NCI-H2227 treated with DMSO at 0.1 percent for 48 hours (cell line): ENCODE results near the gene CDK2AP2.
"Not testable (repeated sequence)": the region's sequence is repeated elsewhere in the genome, so short reads cannot be mapped to it uniquely, and the experiment has no call there.

ENCODE experiments used
- DNase-seq: peaks from one replicate; lab custom pipeline; 2025; lab: John Stamatoyannopoulos, UW

Gene CDK2AP2

DNA sequence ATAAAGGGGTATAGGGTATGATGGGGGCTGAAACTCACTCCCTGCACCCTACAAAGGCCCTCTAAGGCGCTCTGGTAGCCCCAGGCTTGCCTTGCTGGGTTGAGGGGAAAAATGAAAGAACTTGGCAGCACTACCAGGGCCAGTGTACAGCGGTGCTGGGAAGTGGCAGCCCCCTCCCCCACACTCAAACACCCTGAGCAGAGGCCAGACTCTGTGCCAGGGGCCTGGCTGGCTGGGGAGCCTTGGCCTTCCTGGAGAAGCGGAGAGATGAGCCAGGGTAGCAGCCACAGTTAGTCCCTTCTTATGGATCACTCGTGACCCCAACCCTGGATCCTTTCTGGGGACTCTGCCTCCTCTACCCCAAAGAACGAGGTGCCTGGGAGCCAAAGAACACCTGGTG, 41.6 kb downstream of the CDK2AP2 start:
- DNase-seq = no peak

DNA sequence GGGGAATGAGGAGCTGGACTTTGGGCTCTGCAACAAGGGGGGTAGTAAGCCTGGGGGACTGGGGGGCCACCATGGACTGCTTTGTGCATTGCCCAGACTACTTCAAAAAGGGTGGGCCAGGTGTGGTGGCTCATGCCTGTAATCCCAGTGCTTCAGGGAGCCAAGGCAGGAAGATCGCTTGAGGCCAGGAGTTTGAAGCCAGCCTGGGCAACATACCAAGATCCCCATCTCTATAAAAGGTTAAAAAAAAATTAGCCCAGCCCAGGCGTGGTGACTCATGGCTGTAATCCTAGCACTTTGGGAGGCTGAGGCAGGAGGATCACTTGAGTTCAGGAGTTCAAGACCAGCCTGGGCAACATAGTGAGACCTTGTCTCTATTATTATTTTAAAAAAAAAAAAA, 42.4 kb downstream of the CDK2AP2 start:
- DNase-seq = not testable (repeated sequence)

DNA sequence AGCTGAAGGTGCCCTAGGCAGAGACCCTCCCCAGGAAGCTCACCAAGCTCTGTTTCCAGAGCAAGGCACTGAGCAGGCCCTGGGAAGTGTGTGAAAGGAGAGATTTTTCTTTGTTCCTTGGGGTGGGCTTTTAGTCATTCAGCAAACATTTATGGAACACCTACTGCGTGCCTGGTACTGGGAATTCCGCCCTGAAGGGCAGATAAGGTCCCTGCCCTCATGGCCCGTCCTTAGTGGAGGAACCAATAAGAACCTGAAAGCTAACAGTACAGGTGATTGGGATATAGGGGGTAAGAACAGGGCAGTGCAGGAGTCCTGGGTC, 42.8 kb downstream of the CDK2AP2 start:
- DNase-seq = no peak

DNA sequence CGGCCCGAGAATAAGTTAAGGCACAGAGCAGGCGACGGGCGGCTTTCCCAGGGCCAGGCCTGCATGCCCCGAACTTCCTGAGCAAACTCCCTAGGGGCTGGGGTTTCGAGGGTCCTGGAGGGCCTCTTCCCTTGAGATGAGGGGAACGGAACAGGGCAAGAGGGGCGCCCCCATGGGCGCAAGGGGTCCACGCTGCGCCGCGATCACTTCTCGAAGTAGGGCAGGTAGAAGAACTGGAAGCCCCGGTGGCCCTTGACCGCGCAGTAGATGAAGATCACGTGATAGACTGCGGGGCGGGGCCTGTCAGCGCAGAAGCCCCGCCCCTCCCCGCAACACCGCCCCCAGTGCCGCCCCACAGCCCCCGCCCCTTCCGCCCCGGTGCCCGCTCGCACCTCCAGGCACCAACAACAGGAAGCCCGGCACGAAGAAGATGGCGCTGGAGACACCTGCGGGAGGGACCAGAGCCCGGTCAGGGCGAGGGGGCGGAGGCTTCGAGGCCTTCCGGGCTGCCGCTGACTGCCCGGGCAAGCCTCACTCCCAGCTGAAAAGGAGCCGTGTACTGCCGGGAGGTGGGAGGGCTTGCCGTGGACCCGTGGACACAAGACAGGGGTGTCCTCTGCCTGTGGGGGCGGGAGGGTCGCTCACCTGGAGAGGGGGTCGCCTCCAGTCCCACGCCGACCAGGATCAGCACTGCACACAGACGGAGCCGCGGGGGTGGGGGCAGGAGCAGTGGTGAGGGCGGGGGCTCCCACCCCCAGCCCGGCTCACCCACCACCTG, 43.4 kb downstream of the CDK2AP2 start:
- no peak for DNase-seq

DNA sequence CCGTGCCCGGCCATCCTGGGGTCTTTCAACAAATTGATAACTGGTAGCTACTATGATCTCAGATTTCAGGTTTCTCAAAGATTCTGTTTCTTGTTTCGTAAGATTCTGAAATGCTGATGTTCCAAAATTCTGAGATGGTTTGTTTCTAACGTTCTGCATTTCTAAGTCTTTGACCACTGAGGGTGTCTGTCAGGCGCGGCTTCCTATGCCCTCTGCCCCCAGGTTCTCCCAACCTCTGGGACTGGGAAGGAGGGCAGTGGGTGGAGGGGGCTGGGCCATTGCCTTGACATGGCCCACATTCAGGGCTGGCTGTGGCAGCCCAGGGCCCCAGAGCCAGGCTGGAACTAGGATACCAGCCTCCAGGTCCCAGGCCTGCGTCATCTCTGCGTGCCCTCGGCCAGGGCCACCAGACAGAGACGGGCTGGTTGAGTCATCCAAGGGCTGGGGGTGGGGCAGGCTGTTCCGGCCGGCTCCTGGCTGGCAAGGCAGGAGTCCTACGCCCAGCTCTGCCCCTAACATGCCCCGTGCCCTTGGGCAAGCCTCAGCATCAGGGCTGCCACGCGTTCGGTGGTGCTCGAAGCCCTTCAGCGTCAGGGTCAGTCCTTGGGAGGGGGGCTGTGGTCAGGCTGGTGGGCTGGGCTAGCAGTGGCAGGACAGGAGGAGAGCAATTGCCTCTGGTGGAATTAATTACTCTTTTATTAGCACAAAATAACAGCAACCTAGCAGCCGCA, 44.1 kb downstream of the CDK2AP2 start:
- DNase-seq = no peak

DNA sequence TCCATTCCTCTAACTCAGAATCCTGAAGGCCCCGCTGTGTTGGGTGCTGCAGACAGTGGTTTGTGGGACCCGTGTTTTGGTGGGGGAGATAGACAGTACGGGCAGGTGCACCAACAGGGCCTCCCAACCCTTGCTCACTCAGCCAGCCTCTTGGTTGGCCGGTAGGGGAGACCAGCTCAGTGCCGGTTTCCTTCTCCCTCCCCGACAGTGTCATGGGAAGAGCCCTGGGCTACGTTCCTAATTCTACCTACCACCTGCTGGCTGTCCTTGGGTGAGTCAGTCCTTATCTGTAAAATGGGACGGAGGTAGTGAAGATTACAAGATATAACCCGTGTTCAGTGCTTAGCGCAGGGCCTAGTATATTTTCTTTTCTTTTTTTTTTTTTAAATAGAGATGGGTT, 44.8 kb downstream of the CDK2AP2 start:
- no peak for DNase-seq

DNA sequence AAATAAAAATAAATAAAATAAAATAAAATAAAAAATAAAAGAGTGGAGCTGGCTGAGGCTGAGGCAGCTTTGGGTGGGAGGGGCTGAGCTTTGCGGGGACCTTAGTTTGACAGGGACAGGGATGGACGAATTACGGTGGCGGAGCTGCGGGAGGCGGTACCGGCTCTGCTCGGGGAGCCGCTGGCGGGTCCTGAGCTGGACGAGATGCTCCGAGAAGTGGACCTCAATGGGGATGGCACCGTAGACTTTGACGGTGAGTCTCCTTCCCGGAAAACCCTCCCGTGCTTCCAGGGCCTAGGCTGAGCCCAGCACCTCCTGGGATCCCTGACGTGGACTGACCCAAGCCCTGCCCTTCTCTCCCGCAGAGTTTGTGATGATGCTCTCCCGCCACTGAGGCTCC, 49.7 kb downstream of the CDK2AP2 start:
- DNase-seq = no peak

DNA sequence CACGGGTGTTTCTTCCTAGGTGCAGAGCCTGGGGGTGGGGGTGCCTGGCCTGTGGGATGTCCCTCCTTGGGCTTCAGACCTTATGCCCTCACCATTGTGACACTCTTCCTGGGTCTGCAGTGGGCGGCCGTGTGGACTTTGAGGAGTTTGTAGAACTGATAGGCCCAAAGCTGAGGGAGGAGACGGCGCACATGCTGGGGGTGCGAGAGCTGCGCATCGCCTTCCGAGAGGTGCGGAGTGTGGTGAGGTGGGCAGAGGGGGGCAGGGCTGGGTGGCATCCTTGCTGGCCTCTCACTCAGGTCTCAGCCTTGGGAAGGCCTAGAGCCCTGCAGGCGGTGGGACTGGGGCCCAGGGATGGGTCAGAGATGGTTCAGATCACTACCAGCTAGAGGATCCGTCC, 50.5 kb downstream of the CDK2AP2 start:
- no peak for DNase-seq
